GM12872 (cell line): Measurements from ENCODE around the gene ASTN2.

Source experiments
- TF ChIP-seq, protein P1 (sequence below): IDR thresholded peaks from 3 replicates; pipeline ENCODE4 v1.5.1; 2011; ENCODE audit warnings: low read depth, mild to moderate bottlenecking, low read length, moderate library complexity; ENCODE audit not compliant: insufficient read depth

ASTN2 gene

DNA sequence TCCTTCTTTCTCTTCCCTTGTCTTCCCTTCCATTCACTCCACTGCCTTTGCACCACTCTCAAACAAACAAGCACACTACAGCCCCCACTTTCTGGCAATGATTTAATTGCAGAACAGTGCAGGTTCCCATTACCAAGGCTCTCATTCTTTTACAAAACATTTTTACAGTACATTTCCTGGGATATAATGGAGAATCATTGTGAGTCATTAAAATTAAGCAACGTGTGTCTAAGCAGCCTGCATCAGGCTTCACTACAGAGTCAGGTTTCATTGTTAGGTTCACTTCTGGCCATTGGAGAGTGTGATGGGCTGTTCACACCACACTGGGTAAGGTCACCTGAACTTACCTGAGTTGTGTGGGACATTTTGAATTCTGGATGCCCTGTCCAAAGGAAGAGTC, 424.3 kb downstream of the ASTN2 start:
- TF ChIP-seq, protein P1, sequence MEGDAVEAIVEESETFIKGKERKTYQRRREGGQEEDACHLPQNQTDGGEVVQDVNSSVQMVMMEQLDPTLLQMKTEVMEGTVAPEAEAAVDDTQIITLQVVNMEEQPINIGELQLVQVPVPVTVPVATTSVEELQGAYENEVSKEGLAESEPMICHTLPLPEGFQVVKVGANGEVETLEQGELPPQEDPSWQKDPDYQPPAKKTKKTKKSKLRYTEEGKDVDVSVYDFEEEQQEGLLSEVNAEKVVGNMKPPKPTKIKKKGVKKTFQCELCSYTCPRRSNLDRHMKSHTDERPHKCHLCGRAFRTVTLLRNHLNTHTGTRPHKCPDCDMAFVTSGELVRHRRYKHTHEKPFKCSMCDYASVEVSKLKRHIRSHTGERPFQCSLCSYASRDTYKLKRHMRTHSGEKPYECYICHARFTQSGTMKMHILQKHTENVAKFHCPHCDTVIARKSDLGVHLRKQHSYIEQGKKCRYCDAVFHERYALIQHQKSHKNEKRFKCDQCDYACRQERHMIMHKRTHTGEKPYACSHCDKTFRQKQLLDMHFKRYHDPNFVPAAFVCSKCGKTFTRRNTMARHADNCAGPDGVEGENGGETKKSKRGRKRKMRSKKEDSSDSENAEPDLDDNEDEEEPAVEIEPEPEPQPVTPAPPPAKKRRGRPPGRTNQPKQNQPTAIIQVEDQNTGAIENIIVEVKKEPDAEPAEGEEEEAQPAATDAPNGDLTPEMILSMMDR = no peak

DNA sequence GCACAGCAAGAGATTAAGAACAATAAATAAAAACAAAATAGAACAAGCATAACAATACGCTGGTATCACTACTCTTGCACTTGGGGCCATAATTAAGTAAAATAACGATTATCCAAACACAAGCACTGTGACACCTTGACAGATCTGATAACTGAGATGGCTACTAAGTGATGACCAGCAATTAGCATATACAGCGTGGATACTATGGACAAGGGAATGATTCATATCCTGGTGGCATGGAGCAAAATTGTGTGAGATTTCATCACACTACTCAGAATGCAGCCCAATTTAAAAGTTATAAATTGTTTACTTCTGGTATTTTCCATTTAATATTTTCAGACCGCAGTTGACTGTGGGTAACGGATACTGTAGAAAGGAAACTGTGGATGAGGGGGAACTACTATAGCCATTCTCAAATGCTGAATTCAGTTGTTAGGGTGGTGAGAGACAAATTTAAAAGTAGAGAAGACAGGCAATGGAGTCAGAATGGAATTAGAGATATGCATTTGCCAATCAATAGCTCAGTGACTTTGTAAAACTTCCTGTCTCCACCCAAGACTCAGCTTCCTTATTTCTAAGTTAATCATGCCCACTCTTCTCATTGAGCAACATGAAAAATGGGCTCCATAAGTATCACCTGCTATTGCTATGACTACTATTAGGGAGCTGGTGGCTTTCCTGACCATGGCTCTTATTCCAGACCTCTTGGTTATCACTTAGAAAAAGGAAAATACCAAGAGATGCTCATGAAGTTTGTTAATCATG, 427.0 kb downstream of the ASTN2 start:
- TF ChIP-seq, protein P1 = no peak

DNA sequence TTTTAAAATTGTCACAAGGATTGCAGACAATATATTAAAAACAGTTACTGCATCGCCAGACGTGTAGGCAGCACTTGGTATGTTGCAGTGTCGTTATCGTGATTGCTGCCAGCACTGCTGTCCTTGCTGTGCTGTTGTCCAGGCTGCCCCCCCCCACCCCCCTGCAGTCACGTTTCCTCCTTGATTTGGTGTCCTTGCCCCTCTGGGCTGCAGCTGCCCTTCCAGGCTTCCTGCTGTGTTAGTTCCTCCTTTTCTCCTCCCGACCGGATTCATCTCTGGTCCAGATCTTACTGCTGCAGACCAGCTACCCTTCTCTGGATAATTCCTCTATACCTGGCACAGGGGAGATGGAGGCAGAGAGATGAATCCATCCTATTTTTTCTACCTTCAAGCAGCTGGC, 428.8 kb downstream of the ASTN2 start:
- TF ChIP-seq, protein P1 = no peak

DNA sequence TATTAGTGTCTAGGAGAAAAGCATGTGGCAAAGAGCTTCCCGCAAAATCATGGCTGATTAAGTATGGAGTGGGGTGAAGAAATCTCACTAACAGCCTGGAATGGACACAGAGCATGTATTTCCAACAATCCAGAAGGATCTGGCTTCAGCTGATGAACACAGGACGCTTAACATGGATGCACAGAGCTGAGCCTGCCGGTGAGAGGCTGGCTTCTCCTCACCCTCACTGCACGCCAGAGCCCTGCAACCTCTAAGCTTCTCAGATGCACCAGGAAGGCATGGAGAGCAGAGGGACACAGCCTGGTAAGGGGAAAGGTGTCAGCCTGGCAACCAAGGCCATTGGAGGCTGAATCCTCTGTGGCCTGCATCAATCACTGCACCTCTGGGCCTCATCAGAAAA, 429.3 kb downstream of the ASTN2 start:
- TF ChIP-seq, protein P1 = no peak

DNA sequence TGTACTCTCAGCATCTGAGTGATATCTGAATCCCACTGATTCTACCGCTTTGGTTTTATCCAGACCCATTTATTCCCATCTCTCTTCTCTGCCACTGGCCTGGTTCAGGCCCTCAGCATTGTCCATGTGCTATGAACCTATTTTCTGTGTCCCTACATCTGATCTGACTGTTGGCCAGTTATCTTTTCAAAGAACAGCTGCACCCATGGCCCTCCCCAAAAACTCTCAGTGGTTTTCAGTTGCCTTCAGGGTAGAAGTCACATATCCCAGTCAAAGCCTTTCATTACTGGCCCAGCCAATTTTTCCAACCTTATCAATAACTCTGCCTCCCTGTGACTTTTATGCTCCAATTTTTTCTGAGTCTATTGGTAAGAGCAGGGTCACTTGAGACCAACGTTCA, 430.7 kb downstream of the ASTN2 start:
- TF ChIP-seq, protein P1 = no peak

DNA sequence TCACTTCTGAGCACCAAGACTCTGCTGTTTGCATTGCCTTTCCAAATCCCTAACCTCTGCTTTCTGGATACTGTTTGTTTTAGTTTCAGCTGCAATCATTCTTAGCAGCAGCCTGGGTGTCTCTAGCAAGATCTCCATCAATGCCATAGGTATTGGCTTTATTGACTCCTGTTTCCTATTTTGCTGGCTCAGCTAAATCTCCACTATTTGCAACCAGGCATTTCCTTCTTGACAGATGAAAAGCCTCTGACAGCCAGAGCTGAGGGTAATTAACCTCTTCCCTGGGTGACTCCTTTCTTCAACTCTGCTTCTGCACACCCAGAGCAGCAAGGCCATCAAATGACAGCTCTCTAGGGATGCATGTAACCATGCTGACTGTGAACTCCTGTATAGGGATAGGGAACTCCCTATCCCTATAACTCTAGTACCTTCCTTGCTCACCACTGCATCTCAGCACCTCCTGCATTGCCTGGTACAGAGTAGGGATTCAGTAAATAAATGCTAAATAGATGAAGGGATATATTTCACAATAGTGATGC, 434.2 kb downstream of the ASTN2 start:
- TF ChIP-seq, protein P1 = no peak

DNA sequence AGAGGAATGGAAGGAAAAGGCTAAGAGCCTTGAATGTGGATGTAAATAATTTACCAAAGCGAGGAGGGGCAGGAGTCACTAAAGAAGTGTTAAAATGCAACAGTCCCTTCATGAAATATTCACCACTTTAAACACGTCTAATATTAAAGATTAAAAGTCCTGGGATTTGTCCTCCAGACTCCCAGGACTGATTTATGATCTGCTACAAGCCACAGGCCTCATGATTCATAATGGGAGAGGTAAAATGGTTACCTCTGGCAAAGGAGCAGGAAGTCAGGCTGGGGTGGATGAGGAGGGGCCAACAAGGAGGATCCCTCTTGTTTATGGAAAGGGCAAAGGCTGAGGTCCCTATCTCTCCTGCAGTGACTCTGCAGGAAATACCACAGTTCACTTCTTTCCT, 435.4 kb downstream of the ASTN2 start:
- TF ChIP-seq, protein P1 = no peak
